CD4-positive, alpha-beta T cell treated with Interleukin-4 for 4 hours (primary cell): Measurements from ENCODE around the gene DNAH14.
"Not testable (repeated sequence)": the region's sequence is repeated elsewhere in the genome, so short reads cannot be mapped to it uniquely, and the experiment has no call there.

Source experiments
- DNase-seq: peaks from one replicate; pipeline ENCODE4 v3.0.0-alpha.2; 2020

DNAH14 gene

GRCh38 chr1:224929335-224930237 lies at the start of gene DNAH14:
DNAH14 (plus strand) TSS chr1:224929675; CDS start chr1:224952703, 23,028 bp downstream.
- no peak for DNase-seq

GRCh38 chr1:224880593-224881307 lies 48.7 kb upstream of the DNAH14 start:
- DNase-seq, result no peak

- not testable (repeated sequence) for DNase-seq
These were observed 48.2 kb upstream of the DNAH14 start for GRCh38 chr1:224881308-224881692.

- no peak for DNase-seq
These were observed 47.7 kb upstream of the DNAH14 start for GRCh38 chr1:224881762-224882211.

GRCh38 chr1:224882264-224882663 lies 47.2 kb upstream of the DNAH14 start:
- DNase-seq, result no peak

- no peak for DNase-seq
These were observed 46.4 kb upstream of the DNAH14 start for GRCh38 chr1:224883091-224883490.

GRCh38 chr1:224884361-224884801 lies 45.1 kb upstream of the DNAH14 start:
- no peak for DNase-seq

GRCh38 chr1:224885376-224885775 lies 44.1 kb upstream of the DNAH14 start:
- DNase-seq, result not testable (repeated sequence)

GRCh38 chr1:224894915-224895314 lies 34.6 kb upstream of the DNAH14 start:
- no peak for DNase-seq

- no peak for DNase-seq
These were observed 33.2 kb upstream of the DNAH14 start for GRCh38 chr1:224896130-224896781.

GRCh38 chr1:224897529-224898327 lies 31.7 kb upstream of the DNAH14 start:
- no peak for DNase-seq

- DNase-seq, result no peak
These were observed 30.5 kb upstream of the DNAH14 start for GRCh38 chr1:224898937-224899336.

GRCh38 chr1:224900062-224900630 lies 29.3 kb upstream of the DNAH14 start:
- DNase-seq, result no peak

GRCh38 chr1:224901087-224901810 lies 28.2 kb upstream of the DNAH14 start:
- no peak for DNase-seq

- no peak for DNase-seq
These were observed 25.5 kb upstream of the DNAH14 start for GRCh38 chr1:224903955-224904354.

GRCh38 chr1:224906340-224906739 lies 23.1 kb upstream of the DNAH14 start:
- no peak for DNase-seq

- no peak for DNase-seq
These were observed 18.3 kb upstream of the DNAH14 start for GRCh38 chr1:224911217-224911616.

GRCh38 chr1:224914292-224914900 lies 15.1 kb upstream of the DNAH14 start:
- DNase-seq, result no peak

GRCh38 chr1:224919508-224919907 lies 10.0 kb upstream of the DNAH14 start:
- DNase-seq, result no peak

- no peak for DNase-seq
These were observed 8.5 kb upstream of the DNAH14 start for GRCh38 chr1:224920930-224921329.

GRCh38 chr1:224921354-224921753 lies 8.1 kb upstream of the DNAH14 start:
- DNase-seq, result no peak
